Measurements from ENCODE around the gene RNF166. TPM values are rescaled to one million over a fixed set of nuclear protein-coding genes. Genes with fewer than 3 reads are reported as not detected.

Gene RNF166
- total and polyA plus RNA-seq, 2 of the 13 experiments (the other 11 are each of a cell fraction or from before 2014, with no cell fraction given): 21.4 to 23.0 TPM

GRCh38 chr16:88712362-88712979, 6.3 kb upstream of the RNF166 start (continued):
- TF ChIP-seq ZSCAN9 (CRISPR knock-in tag; IDR thresholded peaks at IDR 0.05; ENCODE audit: borderline replicate concordance): no peak
- no peak for TF ChIP-seq ZNF260 (CRISPR knock-in tag; IDR thresholded peaks at IDR 0.05; ENCODE audit: borderline replicate concordance, low read depth)
- no peak for TF ChIP-seq NFE2L1 (CRISPR knock-in tag; IDR thresholded peaks at IDR 0.05; ENCODE audit: borderline replicate concordance)

DNA sequence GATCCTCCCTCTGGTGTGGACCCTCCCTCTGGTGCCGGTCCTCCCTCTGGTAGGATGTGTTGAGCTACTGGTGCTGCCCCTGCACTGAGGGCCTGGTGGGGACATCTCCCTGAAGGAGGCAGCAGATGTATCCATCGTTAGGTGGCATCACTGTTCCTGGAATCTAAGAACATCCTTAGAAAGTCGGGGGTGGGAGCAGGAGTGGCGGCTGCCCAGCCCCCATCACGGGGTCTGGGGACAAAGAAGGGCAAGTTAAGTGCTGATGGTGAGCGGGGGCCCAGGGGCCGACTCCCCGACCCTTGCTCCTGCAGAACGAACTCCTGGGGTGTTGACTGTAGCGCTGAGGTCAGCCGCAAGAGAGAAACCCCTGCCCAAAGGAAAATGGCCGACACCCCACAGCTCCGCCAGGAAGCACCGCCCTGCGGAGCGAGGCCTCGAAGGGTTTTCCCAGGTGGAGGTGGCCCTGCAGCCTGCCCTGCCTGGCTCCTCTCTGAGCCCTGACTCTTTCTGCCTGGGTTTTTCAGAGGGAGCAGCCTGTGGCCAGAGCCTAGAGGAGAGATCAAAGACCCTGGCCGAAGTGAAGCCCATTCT, 5.6 kb upstream of the RNF166 start:
- H3K79me2 ChIP-seq (ENCODE audit: insufficient read depth, low read length): peaks cover 17% of the 10 kb centered on the region
- no peaks in the 10 kb centered on the region; a peak in 1 of 5 replicates for H3K27me3 ChIP-seq (ENCODE audit: control insufficient read depth in 1 of 2, insufficient read depth in 2 of 2, low read length in 2 of 2)
- H3K4me1 ChIP-seq (ENCODE audit: insufficient read depth, low read length): peaks cover 42% of the 10 kb centered on the region
- ChIA-PET POLR2A (no interaction called here), CTCF (ENCODE audit: low intra/inter-chr PET ratio, low total read pairs) (no interaction called here)
- H3K4me2 ChIP-seq (ENCODE audit: low read depth, low read length): no peak overlapping the region
- H3K36me3 ChIP-seq (replicated peaks in 1 of 2; ENCODE audit: control insufficient read depth in 1 of 2, insufficient read depth in 2 of 2, low read length in 2 of 2): peaks cover 25 to 30% of the 10 kb centered on the region in 2 experiments; a peak in 4 of 5 replicates
- H3K9me3 ChIP-seq (ENCODE audit: low read length): no peaks in the 10 kb centered on the region
- no peak overlapping the region for H3K4me3 ChIP-seq (replicated peaks in 1 of 3; ENCODE audit: insufficient read depth in 1 of 3, low read depth in 2 of 3, low read length in 3 of 3)
- H3K27ac ChIP-seq (ENCODE audit: extremely low read length, insufficient read depth, low read length): no peak overlapping the region
- ATAC-seq: no peak
- DNase-seq (ENCODE audit: low spot score): no peak
- no peak overlapping the region for H2AFZ ChIP-seq (ENCODE audit: low read length)
- 89% methylated on average over 1 of the region's 18 CpGs for whole genome bisulfite sequencing (ENCODE audit: low lambda C conversion rate)
- no TSS peak for BruUV-seq (replicated peaks)
- FAIRE-seq: no peak
- intact Hi-C loops (cut with micrococcal nuclease; ENCODE audit: unreplicated experiment) (no loop called here), in situ Hi-C loops (cut with HindIII; ENCODE audit: extremely low pct_ligation_motif_present, low pct_unique_long_range_greater_than_20kb) (no loop called here)
- TF ChIP-seq ZC3H13 (CRISPR knock-in tag; IDR thresholded peaks at IDR 0.05) (no peak), ZNF569 (CRISPR knock-in tag; IDR thresholded peaks at IDR 0.05; ENCODE audit: borderline replicate concordance) (no peak), MED13 (CRISPR knock-in tag; IDR thresholded peaks at IDR 0.05) (no peak), FIP1L1 (IDR thresholded peaks at IDR 0.05; ENCODE audit: borderline replicate concordance, insufficient read depth, low read depth, low read length) (no peak), ZBTB4 (CRISPR knock-in tag; IDR thresholded peaks at IDR 0.05; ENCODE audit: borderline replicate concordance) (no peak), CHD2 (IDR thresholded peaks at IDR 0.05; ENCODE audit: low read depth, low read length) (no peak)
- TF ChIP-seq, protein P1, sequence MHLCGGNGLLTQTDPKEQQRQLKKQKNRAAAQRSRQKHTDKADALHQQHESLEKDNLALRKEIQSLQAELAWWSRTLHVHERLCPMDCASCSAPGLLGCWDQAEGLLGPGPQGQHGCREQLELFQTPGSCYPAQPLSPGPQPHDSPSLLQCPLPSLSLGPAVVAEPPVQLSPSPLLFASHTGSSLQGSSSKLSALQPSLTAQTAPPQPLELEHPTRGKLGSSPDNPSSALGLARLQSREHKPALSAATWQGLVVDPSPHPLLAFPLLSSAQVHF (CRISPR knock-in tag; IDR thresholded peaks at IDR 0.05): no peak
- TF ChIP-seq, protein P2, sequence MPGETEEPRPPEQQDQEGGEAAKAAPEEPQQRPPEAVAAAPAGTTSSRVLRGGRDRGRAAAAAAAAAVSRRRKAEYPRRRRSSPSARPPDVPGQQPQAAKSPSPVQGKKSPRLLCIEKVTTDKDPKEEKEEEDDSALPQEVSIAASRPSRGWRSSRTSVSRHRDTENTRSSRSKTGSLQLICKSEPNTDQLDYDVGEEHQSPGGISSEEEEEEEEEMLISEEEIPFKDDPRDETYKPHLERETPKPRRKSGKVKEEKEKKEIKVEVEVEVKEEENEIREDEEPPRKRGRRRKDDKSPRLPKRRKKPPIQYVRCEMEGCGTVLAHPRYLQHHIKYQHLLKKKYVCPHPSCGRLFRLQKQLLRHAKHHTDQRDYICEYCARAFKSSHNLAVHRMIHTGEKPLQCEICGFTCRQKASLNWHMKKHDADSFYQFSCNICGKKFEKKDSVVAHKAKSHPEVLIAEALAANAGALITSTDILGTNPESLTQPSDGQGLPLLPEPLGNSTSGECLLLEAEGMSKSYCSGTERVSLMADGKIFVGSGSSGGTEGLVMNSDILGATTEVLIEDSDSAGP (CRISPR knock-in tag; IDR thresholded peaks at IDR 0.05; ENCODE audit: borderline replicate concordance): no peak
- TF ChIP-seq, protein P3, sequence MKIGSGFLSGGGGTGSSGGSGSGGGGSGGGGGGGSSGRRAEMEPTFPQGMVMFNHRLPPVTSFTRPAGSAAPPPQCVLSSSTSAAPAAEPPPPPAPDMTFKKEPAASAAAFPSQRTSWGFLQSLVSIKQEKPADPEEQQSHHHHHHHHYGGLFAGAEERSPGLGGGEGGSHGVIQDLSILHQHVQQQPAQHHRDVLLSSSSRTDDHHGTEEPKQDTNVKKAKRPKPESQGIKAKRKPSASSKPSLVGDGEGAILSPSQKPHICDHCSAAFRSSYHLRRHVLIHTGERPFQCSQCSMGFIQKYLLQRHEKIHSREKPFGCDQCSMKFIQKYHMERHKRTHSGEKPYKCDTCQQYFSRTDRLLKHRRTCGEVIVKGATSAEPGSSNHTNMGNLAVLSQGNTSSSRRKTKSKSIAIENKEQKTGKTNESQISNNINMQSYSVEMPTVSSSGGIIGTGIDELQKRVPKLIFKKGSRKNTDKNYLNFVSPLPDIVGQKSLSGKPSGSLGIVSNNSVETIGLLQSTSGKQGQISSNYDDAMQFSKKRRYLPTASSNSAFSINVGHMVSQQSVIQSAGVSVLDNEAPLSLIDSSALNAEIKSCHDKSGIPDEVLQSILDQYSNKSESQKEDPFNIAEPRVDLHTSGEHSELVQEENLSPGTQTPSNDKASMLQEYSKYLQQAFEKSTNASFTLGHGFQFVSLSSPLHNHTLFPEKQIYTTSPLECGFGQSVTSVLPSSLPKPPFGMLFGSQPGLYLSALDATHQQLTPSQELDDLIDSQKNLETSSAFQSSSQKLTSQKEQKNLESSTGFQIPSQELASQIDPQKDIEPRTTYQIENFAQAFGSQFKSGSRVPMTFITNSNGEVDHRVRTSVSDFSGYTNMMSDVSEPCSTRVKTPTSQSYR (CRISPR knock-in tag; IDR thresholded peaks at IDR 0.05; ENCODE audit: borderline replicate concordance): no peak
- H3K9ac ChIP-seq (ENCODE audit: insufficient read depth, low read depth, low read length): no peak overlapping the region
- no peaks in the 10 kb centered on the region for H4K20me1 ChIP-seq (ENCODE audit: insufficient read depth, low read length)
